Stimulated activated naive B cell treated with anti-CD40 and anti-IgM and Interleukin-4, amounts not matched to agents 10 μg/mL and 1 μg/mL and 100 μg/mL, for 72 hours (primary cell): Measurements from ENCODE around the gene EED.
A peak's percentile ranks its signal among the peaks of the same experiment; 100 is the strongest.

Source experiments
- ATAC-seq, 2 donors: fragments of 150-1000 bp; cut with Tn5 transposase; replicated peaks; 2 replicates each; pipeline ENCODE4 v1.10.0; 2021; ENCODE audit warnings: moderate library complexity in 1 of 2
- DNase-seq: peaks from one replicate; pipeline ENCODE4 v3.0.0; 2021
- H3K27ac Mint-ChIP-seq: one replicate; pipeline ENCODE4 v1.8.0; 2022; ENCODE audit warnings: mild to moderate bottlenecking, mixed read lengths
- H3K27me3 Mint-ChIP-seq, 2 donors: one replicate each; pipeline ENCODE4 v1.8.0; 2022; ENCODE audit warnings: mixed read lengths in 2 of 2
- H3K36me3 Mint-ChIP-seq, 2 donors: one replicate each; pipeline ENCODE4 v1.8.0; 2022; ENCODE audit warnings: mixed read lengths in 2 of 2, mild to moderate bottlenecking in 1 of 2
- H3K4me1 Mint-ChIP-seq, 2 donors: one replicate each; pipeline ENCODE4 v1.8.0; 2022; ENCODE audit warnings: mixed read lengths in 2 of 2, mild to moderate bottlenecking in 1 of 2
- H3K4me3 Mint-ChIP-seq, 2 donors: one replicate each; pipeline ENCODE4 v1.8.0; 2022; ENCODE audit warnings: mild to moderate bottlenecking in 2 of 2, mixed read lengths in 2 of 2, moderate library complexity in 1 of 2
- H3K9me3 Mint-ChIP-seq, 2 donors: one replicate each; pipeline ENCODE4 v1.8.0; 2022; ENCODE audit warnings: mixed read lengths in 2 of 2, mild to moderate bottlenecking in 1 of 2

The EED gene

GRCh38 chr11:86244522-86245368 is at the start of gene EED:
Gene EED, plus strand, starts transcription at chr11:86244753. Its CDS starts 477 bp downstream, at chr11:86245230.
- Mint-ChIP-seq H3K27ac (peak within 1 kb of the TSS; percentile 72), H3K36me3 (peaks cover 12 to 16% of the 10 kb centered on the region in 2 donors), H3K27me3 (no peaks in the 10 kb centered on the region), H3K4me1 (peaks cover 22 to 25% of the 10 kb centered on the region in 2 donors), H3K9me3 (no peaks in the 10 kb centered on the region), H3K4me3 (no peak within 1 kb of the TSS)
- peak; percentile 96 for DNase-seq
- ATAC-seq = peak; percentile 85 to 87

- no peaks in the 10 kb centered on the region for H3K27me3 Mint-ChIP-seq
- H3K36me3 Mint-ChIP-seq = no peaks in the 10 kb centered on the region
- peaks cover 35 to 45% of the 10 kb centered on the region in 2 donors for H3K4me1 Mint-ChIP-seq
- DNase-seq = no peak
- no peak overlapping the region for H3K4me3 Mint-ChIP-seq
- H3K9me3 Mint-ChIP-seq = peaks cover 0 to 4% of the 10 kb centered on the region in 2 donors
- no peak for ATAC-seq
- no peak overlapping the region for H3K27ac Mint-ChIP-seq
Measured at GRCh38 chr11:86194998-86195397, 49.6 kb upstream of the EED start.

- ATAC-seq = no peak
- no peaks in the 10 kb centered on the region for H3K36me3 Mint-ChIP-seq
- H3K27ac Mint-ChIP-seq = no peak overlapping the region
Measured at GRCh38 chr11:86196085-86196696, 48.4 kb upstream of the EED start.

GRCh38 chr11:86196913-86197312 is 47.6 kb upstream of the EED start:
- no peaks in the 10 kb centered on the region for H3K27me3 Mint-ChIP-seq
- no peak for DNase-seq
- H3K9me3 Mint-ChIP-seq = no peaks in the 10 kb centered on the region
- no peak overlapping the region for H3K4me3 Mint-ChIP-seq
- H3K27ac Mint-ChIP-seq = no peak overlapping the region
- ATAC-seq = no peak
- peaks cover 25 to 35% of the 10 kb centered on the region in 2 donors for H3K4me1 Mint-ChIP-seq
- no peaks in the 10 kb centered on the region for H3K36me3 Mint-ChIP-seq

More at GRCh38 chr11:86196085-86196696, 48.4 kb upstream of the EED start:
- DNase-seq = no peak
- Mint-ChIP-seq H3K4me3 (no peak overlapping the region), H3K9me3 (peaks cover 0 to 2% of the 10 kb centered on the region in 2 donors), H3K4me1 (peaks cover 30 to 42% of the 10 kb centered on the region in 2 donors), H3K27me3 (no peaks in the 10 kb centered on the region)

- no peaks in the 10 kb centered on the region for H3K9me3 Mint-ChIP-seq
- H3K27ac Mint-ChIP-seq = no peak overlapping the region
- H3K4me3 Mint-ChIP-seq = no peak overlapping the region
- peaks cover 23 to 32% of the 10 kb centered on the region in 2 donors for H3K4me1 Mint-ChIP-seq
- H3K27me3 Mint-ChIP-seq = no peaks in the 10 kb centered on the region
- DNase-seq = no peak
- ATAC-seq = no peak
- no peaks in the 10 kb centered on the region for H3K36me3 Mint-ChIP-seq
Measured at GRCh38 chr11:86197448-86197847, 47.1 kb upstream of the EED start.

- H3K9me3 Mint-ChIP-seq = no peaks in the 10 kb centered on the region
- peaks cover 17 to 25% of the 10 kb centered on the region in 2 donors for H3K4me1 Mint-ChIP-seq
- no peaks in the 10 kb centered on the region for H3K27me3 Mint-ChIP-seq
- DNase-seq (no peak), ATAC-seq (no peak)
- H3K36me3 Mint-ChIP-seq = no peaks in the 10 kb centered on the region
- H3K4me3 Mint-ChIP-seq = no peak overlapping the region
- H3K27ac Mint-ChIP-seq = no peak overlapping the region
Measured at GRCh38 chr11:86198139-86198538, 46.4 kb upstream of the EED start.

- Mint-ChIP-seq H3K36me3 (no peaks in the 10 kb centered on the region), H3K4me3 (no peak overlapping the region), H3K27ac (no peak overlapping the region), H3K9me3 (peaks cover 2 to 5% of the 10 kb centered on the region in 2 donors), H3K4me1 (peaks cover 18 to 23% of the 10 kb centered on the region in 2 donors), H3K27me3 (no peaks in the 10 kb centered on the region)
- no peak for DNase-seq
- no peak for ATAC-seq
Measured at GRCh38 chr11:86199354-86199753, 45.2 kb upstream of the EED start.

GRCh38 chr11:86201371-86201884 is 43.1 kb upstream of the EED start:
- no peaks in the 10 kb centered on the region for H3K36me3 Mint-ChIP-seq
- H3K4me3 Mint-ChIP-seq = no peak overlapping the region
- DNase-seq = no peak
- H3K9me3 Mint-ChIP-seq = peaks cover 3 to 6% of the 10 kb centered on the region in 2 donors
- H3K27me3 Mint-ChIP-seq = no peaks in the 10 kb centered on the region
- H3K27ac Mint-ChIP-seq = no peak overlapping the region
- peaks cover 14 to 18% of the 10 kb centered on the region in 2 donors for H3K4me1 Mint-ChIP-seq
- no peak for ATAC-seq

- ATAC-seq = peak; percentile 58 to 63
- Mint-ChIP-seq H3K4me1 (peaks cover 14 to 18% of the 10 kb centered on the region in 2 donors), H3K36me3 (no peaks in the 10 kb centered on the region), H3K27me3 (no peaks in the 10 kb centered on the region), H3K9me3 (peaks cover 3 to 6% of the 10 kb centered on the region in 2 donors), H3K27ac (no peak overlapping the region), H3K4me3 (no peak overlapping the region)
- DNase-seq = no peak
Measured at GRCh38 chr11:86202013-86202336, 42.6 kb upstream of the EED start.

- Mint-ChIP-seq H3K27ac (no peak overlapping the region), H3K27me3 (no peaks in the 10 kb centered on the region), H3K4me3 (no peak overlapping the region)
Measured at GRCh38 chr11:86204356-86204755, 40.2 kb upstream of the EED start.

GRCh38 chr11:86205421-86206336 is 38.9 kb upstream of the EED start:
- peaks cover 12 to 18% of the 10 kb centered on the region in 2 donors for H3K4me1 Mint-ChIP-seq
- no peak overlapping the region for H3K4me3 Mint-ChIP-seq
- no peaks in the 10 kb centered on the region for H3K27me3 Mint-ChIP-seq
- peaks cover 3 to 6% of the 10 kb centered on the region in 2 donors for H3K9me3 Mint-ChIP-seq
- no peaks in the 10 kb centered on the region for H3K36me3 Mint-ChIP-seq
- ATAC-seq (no peak), DNase-seq (no peak)
- H3K27ac Mint-ChIP-seq = no peak overlapping the region

More at GRCh38 chr11:86204356-86204755, 40.2 kb upstream of the EED start:
- Mint-ChIP-seq H3K36me3 (no peaks in the 10 kb centered on the region), H3K4me1 (peaks cover 14 to 24% of the 10 kb centered on the region in 2 donors), H3K9me3 (peaks cover 3 to 6% of the 10 kb centered on the region in 2 donors)
- DNase-seq = no peak
- no peak for ATAC-seq

- DNase-seq (no peak), ATAC-seq (no peak)
- peaks cover 3 to 6% of the 10 kb centered on the region in 2 donors for H3K9me3 Mint-ChIP-seq
- no peak overlapping the region for H3K4me3 Mint-ChIP-seq
- no peaks in the 10 kb centered on the region for H3K27me3 Mint-ChIP-seq
- H3K36me3 Mint-ChIP-seq = no peaks in the 10 kb centered on the region
- H3K4me1 Mint-ChIP-seq = peaks cover 12 to 18% of the 10 kb centered on the region in 2 donors
- H3K27ac Mint-ChIP-seq = no peak overlapping the region
Measured at GRCh38 chr11:86206337-86206695, 38.2 kb upstream of the EED start.

- Mint-ChIP-seq H3K36me3 (no peaks in the 10 kb centered on the region), H3K27ac (no peak overlapping the region), H3K4me1 (peaks cover 14 to 22% of the 10 kb centered on the region in 2 donors), H3K9me3 (peaks cover 3 to 6% of the 10 kb centered on the region in 2 donors), H3K27me3 (no peaks in the 10 kb centered on the region), H3K4me3 (no peak overlapping the region)
- no peak for DNase-seq
- no peak for ATAC-seq
Measured at GRCh38 chr11:86207413-86207812, 37.1 kb upstream of the EED start.

- Mint-ChIP-seq H3K4me1 (peaks cover 19 to 23% of the 10 kb centered on the region in 2 donors), H3K27me3 (no peaks in the 10 kb centered on the region)
Measured at GRCh38 chr11:86208572-86208971, 36.0 kb upstream of the EED start.

More at GRCh38 chr11:86208572-86208971, 36.0 kb upstream of the EED start:
- H3K36me3 Mint-ChIP-seq = no peaks in the 10 kb centered on the region
- H3K27ac Mint-ChIP-seq = no peak overlapping the region
- H3K4me3 Mint-ChIP-seq = no peak overlapping the region
- peak; percentile 51 to 75 for ATAC-seq
- DNase-seq = no peak
- peaks cover 3 to 6% of the 10 kb centered on the region in 2 donors for H3K9me3 Mint-ChIP-seq
